Astrocyte of the spinal cord (primary cell): ENCODE results near the gene ROR2.

Source experiments
- DNase-seq: peaks from one replicate; pipeline ENCODE4 v3.0.0; 2011; ENCODE audit warnings: low read depth, low spot score
- H3K4me3 ChIP-seq: 2 replicates; pipeline ENCODE4 v1.5.1; 2011; ENCODE audit warnings: low read depth, mild to moderate bottlenecking, low read length, moderate library complexity
- in situ Hi-C: cut with HindIII; loops from 2 replicates; pipeline ENCODE4 v1.10.0; 2017; ENCODE audit warnings: low sequenced_read_pairs
- TF ChIP-seq, protein P1 (sequence below): IDR thresholded peaks from 2 replicates; pipeline ENCODE4 v1.5.1; 2012; ENCODE audit warnings: low read depth, mild to moderate bottlenecking, low read length, inconsistent platforms

Gene ROR2

DNA sequence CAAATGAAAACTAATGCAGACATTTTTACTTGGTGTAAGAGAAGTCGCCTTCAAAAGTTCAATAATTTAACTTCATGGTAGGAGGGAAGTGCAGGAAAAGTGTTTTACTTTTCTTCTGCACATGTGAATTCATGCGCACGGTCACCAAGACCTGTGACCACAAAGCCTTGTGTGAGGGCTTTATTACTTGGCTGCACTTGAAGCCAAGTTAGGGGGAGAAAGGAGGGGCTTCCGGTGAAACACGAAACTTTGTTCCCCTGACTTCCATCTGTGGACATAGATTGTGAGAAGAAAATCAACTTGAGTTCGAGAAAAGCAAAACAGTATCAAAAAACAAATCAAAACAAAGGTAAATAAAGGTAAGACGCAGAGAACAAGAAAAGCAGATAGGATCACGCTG is 239.9 kb downstream of the ROR2 start:
- in situ Hi-C loops = no loop called here
- DNase-seq = no peak
- no peak overlapping the region for H3K4me3 ChIP-seq
- TF ChIP-seq, protein P1, sequence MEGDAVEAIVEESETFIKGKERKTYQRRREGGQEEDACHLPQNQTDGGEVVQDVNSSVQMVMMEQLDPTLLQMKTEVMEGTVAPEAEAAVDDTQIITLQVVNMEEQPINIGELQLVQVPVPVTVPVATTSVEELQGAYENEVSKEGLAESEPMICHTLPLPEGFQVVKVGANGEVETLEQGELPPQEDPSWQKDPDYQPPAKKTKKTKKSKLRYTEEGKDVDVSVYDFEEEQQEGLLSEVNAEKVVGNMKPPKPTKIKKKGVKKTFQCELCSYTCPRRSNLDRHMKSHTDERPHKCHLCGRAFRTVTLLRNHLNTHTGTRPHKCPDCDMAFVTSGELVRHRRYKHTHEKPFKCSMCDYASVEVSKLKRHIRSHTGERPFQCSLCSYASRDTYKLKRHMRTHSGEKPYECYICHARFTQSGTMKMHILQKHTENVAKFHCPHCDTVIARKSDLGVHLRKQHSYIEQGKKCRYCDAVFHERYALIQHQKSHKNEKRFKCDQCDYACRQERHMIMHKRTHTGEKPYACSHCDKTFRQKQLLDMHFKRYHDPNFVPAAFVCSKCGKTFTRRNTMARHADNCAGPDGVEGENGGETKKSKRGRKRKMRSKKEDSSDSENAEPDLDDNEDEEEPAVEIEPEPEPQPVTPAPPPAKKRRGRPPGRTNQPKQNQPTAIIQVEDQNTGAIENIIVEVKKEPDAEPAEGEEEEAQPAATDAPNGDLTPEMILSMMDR = no peak

DNA sequence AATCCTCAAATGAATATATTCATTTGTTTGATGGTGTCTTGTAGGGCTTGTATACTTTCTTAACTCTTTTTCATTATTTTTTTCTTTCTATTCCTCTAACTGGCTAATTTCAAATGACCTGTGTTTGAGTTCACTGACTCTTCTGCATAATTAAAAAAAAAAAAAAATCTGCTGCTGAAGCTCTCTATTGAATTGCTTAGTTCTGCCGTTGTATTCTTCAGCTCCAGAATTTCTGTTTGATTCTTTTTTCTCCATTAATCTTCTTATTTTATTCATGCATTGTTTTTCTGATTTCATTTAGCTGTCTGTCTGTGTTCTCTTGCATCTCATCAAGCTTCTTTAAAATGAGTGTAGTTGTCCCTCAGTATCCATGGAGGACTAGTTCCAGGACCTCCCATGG is 244.6 kb downstream of the ROR2 start:
- TF ChIP-seq, protein P1 = no peak
- no peak overlapping the region for H3K4me3 ChIP-seq
- DNase-seq = no peak
- in situ Hi-C loops = no loop called here

DNA sequence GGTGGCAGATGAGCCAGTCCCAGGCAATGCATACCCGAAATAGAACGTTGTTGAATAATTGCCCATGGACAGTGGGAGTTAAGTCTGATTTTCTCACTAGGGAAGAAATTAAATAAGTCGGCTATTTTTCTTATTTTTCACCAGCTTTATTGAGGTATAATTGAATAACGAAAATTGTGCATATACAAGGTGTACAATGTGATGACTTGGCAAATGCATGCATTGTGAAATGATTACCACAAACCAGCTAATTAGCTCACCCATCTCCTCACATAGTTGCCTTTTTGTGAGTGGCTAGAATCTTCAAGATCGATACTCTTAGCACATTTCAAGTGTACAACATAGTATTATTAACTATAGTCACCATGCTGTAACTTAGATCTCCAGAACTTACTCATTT is 249.6 kb downstream of the ROR2 start:
- H3K4me3 ChIP-seq = no peak overlapping the region
- in situ Hi-C loops = no loop called here
- TF ChIP-seq, protein P1 = no peak
- DNase-seq = no peak

DNA sequence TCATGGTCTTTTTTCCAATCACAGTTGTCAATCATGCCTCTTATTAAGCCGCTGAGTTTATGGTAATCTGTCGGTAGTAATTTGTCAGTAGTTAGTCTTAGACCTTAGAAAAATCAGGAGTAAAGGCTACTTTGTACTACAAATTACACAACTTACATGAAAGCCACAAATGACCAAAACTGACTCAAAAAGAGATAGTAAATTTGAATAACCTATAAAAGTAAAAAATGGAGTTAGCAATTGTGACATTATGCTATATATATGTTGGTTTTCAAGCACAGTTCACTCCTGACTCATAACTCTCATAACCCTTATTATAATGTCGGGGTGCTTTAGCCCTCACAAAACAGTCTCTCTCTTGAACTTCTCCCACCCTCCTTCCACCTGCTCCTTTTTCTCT is 251.8 kb downstream of the ROR2 start:
- no peak overlapping the region for H3K4me3 ChIP-seq
- TF ChIP-seq, protein P1 = no peak
- no peak for DNase-seq
- in situ Hi-C loops = no loop called here

DNA sequence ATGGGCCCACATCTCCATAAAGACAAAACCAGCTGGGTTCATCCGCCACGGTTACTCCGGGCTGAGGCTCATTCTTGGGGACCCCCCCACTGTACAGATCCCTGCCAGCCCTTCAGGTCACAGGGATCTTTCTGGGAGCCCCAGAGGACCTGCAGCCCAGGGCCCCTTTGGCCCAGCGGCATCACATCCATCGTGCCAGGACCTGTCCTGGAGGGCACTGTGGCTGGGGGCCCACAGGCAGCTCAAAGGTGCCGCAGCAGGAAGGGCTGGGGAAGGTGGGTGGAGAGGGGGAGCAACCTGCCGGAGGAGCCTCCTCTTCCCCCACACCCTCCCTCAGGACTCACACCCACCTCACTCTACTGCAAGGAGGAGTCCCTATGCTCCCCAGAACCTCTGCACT is 252.8 kb downstream of the ROR2 start:
- H3K4me3 ChIP-seq = no peak overlapping the region
- DNase-seq = no peak
- TF ChIP-seq, protein P1 = no peak
- in situ Hi-C loops = no loop called here

DNA sequence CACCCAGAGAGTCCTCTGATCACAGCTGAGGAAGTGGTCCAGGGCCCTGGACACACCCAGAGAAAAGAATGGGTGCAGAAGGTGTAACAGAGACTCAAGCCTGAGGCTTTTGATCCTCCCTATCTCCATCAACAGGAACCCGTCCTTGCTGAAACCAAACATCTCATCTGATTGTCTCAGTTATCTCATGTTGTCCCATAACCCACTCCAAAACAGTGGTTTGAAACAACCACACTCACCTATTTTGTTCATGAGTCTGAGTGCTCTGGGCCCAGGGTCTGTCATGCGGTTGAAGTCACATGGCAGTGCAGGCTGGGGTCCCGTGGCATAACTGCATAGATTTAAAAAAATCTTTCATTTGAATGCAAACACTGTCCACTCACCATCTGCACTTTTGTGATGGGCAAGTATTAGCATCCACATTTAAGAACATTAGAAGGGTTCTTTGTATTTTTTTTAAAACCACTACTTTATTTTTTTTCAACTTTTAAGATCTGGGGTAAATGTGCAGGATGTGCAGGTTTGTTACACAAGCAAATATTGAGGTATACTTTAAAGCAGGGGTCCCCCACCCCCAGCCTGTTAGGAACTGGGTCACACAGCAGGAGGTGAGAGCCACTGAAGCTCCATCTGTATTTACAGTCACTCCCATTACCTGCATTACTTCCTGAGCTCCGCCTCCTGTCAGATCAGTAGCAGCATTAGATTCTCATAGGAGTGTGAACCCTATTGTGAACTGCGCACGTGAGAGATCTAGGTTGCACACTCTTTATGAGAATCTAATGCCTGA is 255.8 kb downstream of the ROR2 start:
- in situ Hi-C loops = no loop called here
- DNase-seq = no peak
- TF ChIP-seq, protein P1 = no peak
- no peak overlapping the region for H3K4me3 ChIP-seq
